Measurements from ENCODE around the gene EXOC6.
A peak's percentile ranks its signal among the peaks of the same experiment; 100 is the strongest.

The EXOC6 gene

DNA sequence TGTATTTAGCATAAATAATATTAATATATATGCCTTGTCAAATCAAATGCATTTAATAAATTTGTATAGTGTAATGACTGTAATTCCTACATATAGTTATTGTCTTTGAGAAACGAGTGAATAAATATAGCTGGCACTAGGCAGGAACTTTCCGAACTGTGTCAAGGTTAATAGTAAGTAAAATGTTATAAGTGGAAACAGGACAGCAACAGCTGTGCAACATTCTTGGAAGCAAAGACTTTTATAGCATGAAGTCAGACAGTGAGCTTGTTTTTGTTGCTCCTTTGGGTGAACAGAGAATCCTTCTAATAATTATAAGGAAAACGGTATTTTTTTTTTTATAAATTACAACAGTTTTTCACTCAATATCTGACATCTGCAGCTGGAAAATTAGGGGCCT, 14.0 kb upstream of the EXOC6 start:
- no peak for DNase-seq (ENCODE audit: low read depth)

DNA sequence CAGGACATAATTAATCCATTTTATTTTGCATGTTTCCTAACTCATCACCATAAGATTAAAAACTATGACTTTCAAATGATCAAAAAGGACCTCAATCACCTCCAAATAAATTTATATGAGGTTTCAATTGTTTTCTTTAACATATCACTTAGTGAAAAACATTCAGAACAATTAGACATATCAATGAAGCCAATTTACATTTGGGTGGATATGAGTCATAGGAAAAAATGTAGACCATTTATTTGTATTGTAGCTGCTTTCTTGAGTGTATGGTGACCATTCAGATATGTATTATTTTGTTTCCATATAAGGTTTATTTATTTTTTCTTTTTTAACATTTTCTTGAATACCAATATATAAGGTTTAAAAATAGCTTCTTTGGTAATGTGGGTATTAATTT, 13.3 kb upstream of the EXOC6 start:
- no peak for DNase-seq (ENCODE audit: low read depth)

- DNase-seq (ENCODE audit: low read depth), result no peak
These were observed 10.9 kb upstream of the EXOC6 start for GRCh38 chr10:92837456-92837855.

GRCh38 chr10:92839191-92840085, 8.9 kb upstream of the EXOC6 start:
- DNase-seq (ENCODE audit: low read depth), result peak; percentile 34

- no peak for DNase-seq (ENCODE audit: low read depth)
These were observed 3.6 kb upstream of the EXOC6 start for GRCh38 chr10:92844746-92845145.

DNA sequence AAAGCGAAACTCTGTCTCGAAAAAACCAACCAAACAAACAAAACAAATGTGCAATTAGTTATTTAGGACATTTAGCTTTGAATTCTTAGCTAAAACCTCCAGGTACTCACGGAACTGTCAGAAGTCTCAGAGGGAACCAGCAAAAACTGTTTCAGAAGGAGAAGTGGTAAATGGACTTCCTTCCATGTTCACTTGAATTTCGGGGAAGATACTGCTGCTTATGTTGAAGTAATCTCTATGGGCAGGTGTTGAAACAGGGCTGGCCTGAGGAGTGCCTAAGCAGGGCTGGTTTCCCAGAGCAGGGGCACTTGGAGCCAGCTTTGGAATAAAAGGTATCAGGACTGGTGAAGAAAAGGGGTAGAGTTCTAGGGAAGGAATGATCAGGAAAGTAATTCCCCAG, 2.4 kb upstream of the EXOC6 start:
- DNase-seq (ENCODE audit: low read depth), result no peak

GRCh38 chr10:92846344-92846743, 2.0 kb upstream of the EXOC6 start:
- no peak for DNase-seq (ENCODE audit: low read depth)

GRCh38 chr10:92846854-92847201, 1.5 kb upstream of the EXOC6 start:
- DNase-seq (ENCODE audit: low read depth), result no peak

- DNase-seq (ENCODE audit: low read depth), result no peak
These were observed 987 bp upstream of the EXOC6 start for GRCh38 chr10:92847202-92847864.

DNA sequence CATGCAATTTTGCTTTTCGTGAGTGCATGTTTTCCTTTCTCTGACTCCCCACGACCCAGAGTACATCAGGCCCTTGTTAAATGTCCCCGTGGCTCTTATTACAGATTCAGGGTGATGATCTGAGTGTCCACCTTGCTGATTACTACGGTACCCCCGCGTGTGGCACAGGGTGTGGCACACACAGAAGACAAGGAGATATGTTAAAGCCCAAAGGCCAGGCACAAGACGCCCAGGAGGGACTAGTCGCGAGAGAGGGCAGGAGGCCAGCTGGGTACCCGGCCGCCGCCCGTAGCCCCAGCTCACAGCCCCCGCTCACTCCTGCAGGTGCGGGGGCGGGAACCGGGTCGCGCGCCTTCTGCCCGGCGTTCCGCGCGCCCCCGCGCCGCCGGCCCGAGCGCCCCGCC, 281 bp upstream of the EXOC6 start:
- DNase-seq (ENCODE audit: low read depth), result no peak

- no peak for DNase-seq (ENCODE audit: low read depth)
These were observed 860 bp downstream of the EXOC6 start for GRCh38 chr10:92849234-92849525.

GRCh38 chr10:92849576-92850090, 1.3 kb downstream of the EXOC6 start:
- no peak for DNase-seq (ENCODE audit: low read depth)

- DNase-seq (ENCODE audit: low read depth), result no peak
These were observed 1.9 kb downstream of the EXOC6 start for GRCh38 chr10:92850185-92850584.

DNA sequence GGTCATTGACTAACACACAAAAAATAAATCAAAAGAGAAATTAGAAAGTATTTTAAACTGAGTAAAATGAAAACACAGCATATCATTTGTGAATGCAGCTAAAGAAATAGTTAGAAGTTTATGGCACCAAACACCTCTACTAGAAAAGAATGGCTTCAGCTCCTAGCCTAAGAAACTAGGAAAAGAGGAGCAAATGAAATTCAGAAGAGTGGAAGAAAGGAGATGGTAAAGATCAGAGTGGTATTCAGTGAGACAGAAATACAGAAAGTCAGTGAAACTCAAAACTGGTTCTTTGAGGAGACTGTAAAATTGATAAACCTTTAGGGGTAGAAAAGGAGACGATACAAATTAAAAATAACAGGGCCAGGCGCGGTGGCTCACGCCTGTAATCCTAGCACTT, 2.7 kb downstream of the EXOC6 start:
- no peak for DNase-seq (ENCODE audit: low read depth)

- DNase-seq (ENCODE audit: low read depth), result no peak
These were observed 7.2 kb downstream of the EXOC6 start for GRCh38 chr10:92855560-92855959.

- no peak for DNase-seq (ENCODE audit: low read depth)
These were observed 9.7 kb downstream of the EXOC6 start for GRCh38 chr10:92857904-92858514.

DNA sequence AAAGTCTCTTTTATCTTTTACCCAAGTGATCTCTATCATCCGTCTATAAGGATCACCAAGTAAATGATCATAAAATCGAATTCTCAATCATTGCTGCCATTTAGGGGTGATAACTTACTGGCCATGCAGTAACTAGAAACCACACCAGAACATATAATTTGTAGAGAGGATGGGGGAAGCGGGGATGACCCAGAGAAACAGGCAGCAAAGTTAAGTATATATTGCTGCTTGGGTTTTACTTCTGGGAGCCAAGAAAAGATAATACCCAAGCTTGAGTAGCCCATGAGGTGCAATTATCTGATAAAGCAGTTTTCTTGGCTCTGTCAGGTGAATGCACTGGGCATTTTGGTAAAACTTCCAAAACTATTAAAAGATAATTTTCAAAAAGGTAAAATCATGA, 18.9 kb downstream of the EXOC6 start:
- DNase-seq (ENCODE audit: low read depth), result no peak

DNA sequence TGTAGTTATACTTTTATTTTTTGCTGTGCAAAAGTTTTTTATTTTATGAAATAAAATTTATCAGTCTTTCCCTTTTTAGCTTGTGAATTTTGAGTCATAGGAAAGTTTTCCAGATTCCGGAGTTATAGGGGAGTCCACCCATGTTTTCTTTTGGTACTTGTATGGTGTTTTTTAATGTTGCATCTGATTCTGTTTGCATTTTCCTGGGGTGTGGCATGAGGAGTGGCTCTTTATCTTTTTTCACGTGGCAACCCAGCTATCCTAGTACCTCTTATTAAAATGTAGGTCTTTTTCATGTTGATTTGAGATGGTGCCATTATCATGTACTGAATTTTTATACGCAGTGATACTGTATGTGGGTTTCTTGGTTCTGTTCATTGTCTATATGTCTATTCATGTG, 19.7 kb downstream of the EXOC6 start:
- DNase-seq (ENCODE audit: low read depth), result no peak

GRCh38 chr10:92868557-92868956, 20.2 kb downstream of the EXOC6 start:
- no peak for DNase-seq (ENCODE audit: low read depth)

GRCh38 chr10:92873029-92873428, 24.7 kb downstream of the EXOC6 start:
- DNase-seq (ENCODE audit: low read depth), result no peak

- DNase-seq (ENCODE audit: low read depth), result no peak
These were observed 28.3 kb downstream of the EXOC6 start for GRCh38 chr10:92876509-92877036.

GRCh38 chr10:92880233-92880861, 32.0 kb downstream of the EXOC6 start:
- DNase-seq (ENCODE audit: low read depth), result no peak

- DNase-seq (ENCODE audit: low read depth), result no peak
These were observed 32.6 kb downstream of the EXOC6 start for GRCh38 chr10:92880917-92881316.
